ENCODE results near the gene HMGB3.

The HMGB3 gene

GRCh38 chrX:150982788-150983520 is at the start of gene HMGB3:
Gene HMGB3 (plus strand): TSS chrX:150983335. CDS start chrX:150985600, 2,265 bp downstream.
- H3K4me3 ChIP-seq (ENCODE audit: low read depth, low read length), result peak within 1 kb of the TSS; percentile 69
- TF ChIP-seq CTCF (IDR thresholded peaks at IDR 0.05; ENCODE audit: low read depth, low read length, missing control alignments), result no peak
- peak; percentile 75 for DNase-seq (ENCODE audit: low read depth)

DNA sequence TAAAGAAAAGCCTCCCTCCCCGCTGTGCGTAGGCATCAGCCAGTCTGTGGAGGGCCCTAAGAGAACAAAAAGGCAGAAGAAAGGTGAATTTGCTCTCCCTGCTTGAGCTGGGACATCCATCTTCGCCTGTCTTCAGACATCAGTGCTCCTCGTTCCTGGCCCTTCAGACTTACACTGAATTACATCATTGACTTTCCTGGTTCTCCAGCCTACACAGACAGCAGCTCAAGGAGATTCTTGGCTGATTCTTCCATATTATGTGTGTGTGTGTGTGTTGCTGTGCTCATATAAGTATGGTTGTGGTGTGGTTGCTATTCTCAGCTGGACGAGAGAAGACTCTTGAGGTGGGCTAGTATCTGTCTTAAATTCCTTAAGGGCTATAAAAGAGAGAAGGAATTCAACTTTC is 49.2 kb upstream of the HMGB3 start:
- no peak overlapping the region for H3K4me3 ChIP-seq (ENCODE audit: low read depth, low read length)
- no peak for TF ChIP-seq CTCF (IDR thresholded peaks at IDR 0.05; ENCODE audit: low read depth, low read length, missing control alignments)

DNA sequence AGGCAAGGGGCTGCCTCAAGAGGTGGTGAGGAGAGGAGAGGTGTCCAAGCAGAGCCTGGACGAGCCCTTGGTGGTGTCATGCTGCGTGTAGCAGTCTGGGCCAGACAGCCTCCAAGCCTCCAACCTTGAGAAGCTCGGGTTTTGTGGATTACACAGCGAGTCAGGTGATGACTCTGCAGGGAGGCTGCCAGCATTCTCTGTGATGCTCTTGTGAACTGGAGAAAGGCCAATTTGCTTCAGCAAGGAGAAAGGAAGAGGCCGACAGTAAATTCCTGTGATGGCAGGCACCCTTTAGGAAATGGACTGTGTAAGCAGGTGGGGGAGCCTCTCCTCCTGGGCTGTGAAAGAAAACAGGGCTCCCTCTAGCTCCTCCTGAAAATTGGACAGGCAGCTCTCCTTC is 48.7 kb upstream of the HMGB3 start:
- no peak overlapping the region for H3K4me3 ChIP-seq (ENCODE audit: low read depth, low read length)
- no peak for DNase-seq (ENCODE audit: low read depth)
- no peak for TF ChIP-seq CTCF (IDR thresholded peaks at IDR 0.05; ENCODE audit: low read depth, low read length, missing control alignments)

More for the DNA sequence above, 49.2 kb upstream of the HMGB3 start:
- DNase-seq (ENCODE audit: low read depth), result no peak

DNA sequence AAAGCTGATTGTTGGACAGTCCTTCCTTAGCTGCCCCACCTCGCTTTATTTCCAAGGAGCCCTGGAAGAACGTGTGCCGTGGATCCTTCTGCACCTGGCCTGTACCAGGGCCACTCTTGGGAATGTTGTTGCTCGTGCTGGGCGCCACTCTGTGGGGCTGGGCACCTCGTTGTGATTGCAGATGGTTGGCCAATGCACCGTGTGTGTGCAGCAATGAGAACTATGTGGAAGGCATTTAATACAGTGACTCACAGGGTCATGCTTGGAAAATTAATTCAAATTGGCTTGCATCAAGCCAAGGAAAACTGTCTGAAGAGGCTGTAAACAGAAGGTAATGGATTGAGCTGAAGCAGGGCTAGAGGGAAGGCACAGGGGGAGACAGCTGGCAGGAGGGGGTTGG is 47.7 kb upstream of the HMGB3 start:
- no peak for TF ChIP-seq CTCF (IDR thresholded peaks at IDR 0.05; ENCODE audit: low read depth, low read length, missing control alignments)
- DNase-seq (ENCODE audit: low read depth), result no peak

GRCh38 chrX:150936556-150936955 is 46.6 kb upstream of the HMGB3 start:
- no peak for DNase-seq (ENCODE audit: low read depth)
- H3K4me3 ChIP-seq (ENCODE audit: low read depth, low read length), result no peak overlapping the region
- TF ChIP-seq CTCF (IDR thresholded peaks at IDR 0.05; ENCODE audit: low read depth, low read length, missing control alignments), result no peak

More for the DNA sequence above, 47.7 kb upstream of the HMGB3 start:
- H3K4me3 ChIP-seq (ENCODE audit: low read depth, low read length), result no peak overlapping the region

- no peak for TF ChIP-seq CTCF (IDR thresholded peaks at IDR 0.05; ENCODE audit: low read depth, low read length, missing control alignments)
- DNase-seq (ENCODE audit: low read depth), result no peak
- H3K4me3 ChIP-seq (ENCODE audit: low read depth, low read length), result no peak overlapping the region
Measured at GRCh38 chrX:150940844-150941495, 42.2 kb upstream of the HMGB3 start.
